NCI-H146 treated with DMSO at 0.1 percent for 48 hours (cell line): Measurements from ENCODE around the gene MTHFD1.
"Not testable (repeated sequence)": the region's sequence is repeated elsewhere in the genome, so short reads cannot be mapped to it uniquely, and the experiment has no call there.

ENCODE experiments used
- DNase-seq: peaks from one replicate; lab custom pipeline; 2025; ENCODE audit not compliant: unreplicated experiment; lab: John Stamatoyannopoulos, UW

Gene MTHFD1

DNA sequence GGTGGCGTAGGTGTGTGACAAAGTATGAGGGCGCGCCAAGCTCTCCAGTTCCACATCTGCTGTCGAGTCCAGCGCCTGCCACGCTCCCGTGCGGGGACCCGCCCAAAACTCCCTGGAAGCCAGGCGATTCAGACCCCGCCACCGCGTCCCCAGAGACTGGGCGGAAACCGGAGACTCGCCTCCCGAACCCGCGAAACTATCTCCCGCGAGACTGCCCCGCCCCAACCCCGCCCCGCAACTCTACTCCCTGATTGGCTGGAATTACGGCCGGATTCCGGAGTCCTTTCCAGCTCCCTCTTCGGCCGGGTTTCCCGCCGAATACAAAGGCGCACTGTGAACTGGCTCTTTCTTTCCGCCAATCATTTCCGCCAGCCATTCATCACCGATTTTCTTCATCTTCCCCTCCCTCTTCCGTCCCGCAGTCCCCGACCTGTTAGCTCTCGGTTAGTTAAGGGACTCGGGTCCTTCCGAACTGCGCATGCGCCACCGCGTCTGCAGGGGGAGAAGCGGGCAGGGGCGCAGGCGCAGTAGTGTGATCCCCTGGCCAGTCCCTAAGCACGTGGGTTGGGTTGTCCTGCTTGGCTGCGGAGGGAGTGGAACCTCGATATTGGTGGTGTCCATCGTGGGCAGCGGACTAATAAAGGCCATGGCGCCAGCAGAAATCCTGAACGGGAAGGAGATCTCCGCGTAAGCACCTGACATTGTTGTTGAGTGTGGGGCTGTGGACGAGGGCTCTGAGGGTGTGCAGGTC is at the start of gene MTHFD1:
TSS of gene MTHFD1 (plus strand) at position 572 of the 751 bp plus-strand sequence. CDS start at position 647, 75 bp downstream.
- DNase-seq = peak; percentile 94

DNA sequence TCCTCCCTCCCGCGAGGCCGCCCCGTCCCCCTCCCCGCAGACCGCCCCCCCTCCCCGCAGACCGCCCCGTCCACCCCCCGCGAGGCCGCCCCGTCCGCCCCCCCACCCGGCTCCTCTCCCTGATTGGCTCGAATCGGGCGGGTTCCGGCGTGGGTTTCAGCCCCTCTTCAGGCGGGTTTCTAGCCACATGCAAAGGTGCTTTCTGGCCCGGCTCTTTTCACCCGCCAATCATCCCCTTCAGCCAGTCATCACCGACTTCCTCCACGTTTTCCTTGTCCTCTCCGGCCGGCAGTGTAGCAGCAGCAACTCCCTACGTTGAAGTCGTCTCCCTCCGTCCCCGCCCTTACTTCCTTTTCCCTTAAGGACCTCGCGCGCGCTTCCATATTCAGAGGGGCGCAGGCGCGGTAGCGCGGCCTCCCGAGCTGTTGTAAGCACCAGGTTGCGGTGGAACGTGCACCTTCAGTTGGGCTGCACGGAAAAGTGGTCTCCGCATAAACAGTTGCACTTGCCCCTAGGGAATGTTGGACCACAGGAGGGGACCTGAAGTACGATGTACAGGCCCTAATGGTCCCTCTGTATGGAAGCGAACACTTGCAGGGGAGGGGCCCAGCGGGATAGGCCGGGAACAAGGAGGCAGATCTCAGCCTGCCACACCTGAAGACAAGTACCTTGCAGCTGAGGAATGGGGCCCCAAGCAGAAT is 49.4 kb upstream of the MTHFD1 start:
- DNase-seq = peak; percentile 93

GRCh38 chr14:64340560-64341196 is 47.5 kb upstream of the MTHFD1 start:
- DNase-seq = no peak

DNA sequence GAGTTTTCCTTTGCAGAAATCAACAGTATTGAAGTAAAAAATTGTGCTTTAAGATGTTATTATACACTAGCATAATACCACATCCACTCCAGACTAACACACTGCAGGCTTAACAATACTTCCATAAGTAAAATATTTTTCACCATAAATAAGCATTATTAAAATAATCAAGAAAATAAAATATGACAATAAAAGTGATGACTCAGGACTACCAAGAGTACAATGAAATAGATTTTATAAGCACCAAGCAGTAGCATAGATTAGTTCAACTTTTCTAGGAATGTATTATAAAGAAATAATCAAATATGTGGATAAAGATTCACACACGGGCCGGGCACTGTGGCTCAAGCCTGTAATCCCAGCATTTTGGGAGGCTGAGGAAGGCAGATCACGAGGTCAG is 40.4 kb upstream of the MTHFD1 start:
- no peak for DNase-seq

DNA sequence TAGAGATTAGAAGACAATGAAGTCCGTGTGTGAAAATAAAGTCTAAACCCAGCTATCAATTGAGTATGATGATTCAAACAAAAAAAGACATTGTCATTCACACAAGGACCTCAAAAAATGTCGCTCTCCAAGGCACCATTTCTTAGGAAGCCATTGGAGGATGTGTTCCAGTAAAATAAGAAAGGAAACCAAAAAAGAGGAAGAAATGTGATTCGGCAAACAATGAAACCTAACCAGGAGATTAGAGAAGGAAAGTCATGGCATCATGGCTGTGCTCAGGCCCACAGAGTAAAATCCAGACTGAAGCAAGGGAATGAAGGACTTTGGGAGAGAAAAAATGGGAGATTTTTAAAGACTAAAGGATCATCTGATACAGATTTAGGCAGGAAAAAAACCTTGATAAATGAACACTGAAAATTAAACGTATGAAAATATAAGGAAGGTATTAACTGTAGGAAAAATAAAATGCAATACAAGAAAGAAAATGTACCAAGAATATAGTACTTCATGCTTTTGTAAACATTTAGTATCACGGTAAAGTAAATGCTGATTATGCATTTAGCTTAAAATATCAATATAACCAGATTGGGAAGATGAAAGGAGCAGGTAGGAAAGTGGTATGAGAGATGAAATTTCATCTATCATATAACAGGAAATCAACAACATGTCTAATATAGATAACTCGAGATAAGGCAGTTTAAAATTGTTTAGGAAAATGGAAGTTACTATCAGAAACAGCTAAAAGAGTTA is 38.2 kb upstream of the MTHFD1 start:
- DNase-seq = no peak

DNA sequence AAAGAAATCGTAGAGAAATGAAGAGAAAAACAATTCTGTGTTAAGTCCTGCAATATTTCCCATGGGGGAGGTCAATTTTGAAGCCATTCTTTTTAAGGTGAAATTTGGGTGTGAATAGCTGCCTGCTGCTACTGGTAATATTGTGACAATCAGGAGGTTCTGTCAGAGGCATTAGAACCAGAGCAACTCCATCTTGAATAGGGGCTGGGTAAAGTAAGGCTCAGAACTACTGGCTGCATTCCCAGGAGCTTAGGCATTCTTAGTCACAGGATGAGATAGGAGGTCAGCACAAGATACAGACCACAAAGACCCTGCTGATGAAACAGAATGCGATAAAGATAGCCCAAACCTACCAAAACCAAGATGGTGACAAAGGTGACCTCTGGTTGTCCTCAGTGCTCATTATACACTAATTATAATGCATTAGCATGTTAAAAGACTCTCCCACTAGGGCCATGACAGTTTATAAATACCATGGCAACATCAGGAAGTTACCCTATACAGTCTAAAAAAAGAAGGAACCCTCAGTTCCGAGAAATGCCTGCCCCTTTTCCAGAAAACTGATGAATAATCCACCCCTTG is 24.8 kb upstream of the MTHFD1 start:
- DNase-seq = no peak

GRCh38 chr14:64364907-64365306 is 23.2 kb upstream of the MTHFD1 start:
- DNase-seq = no peak

DNA sequence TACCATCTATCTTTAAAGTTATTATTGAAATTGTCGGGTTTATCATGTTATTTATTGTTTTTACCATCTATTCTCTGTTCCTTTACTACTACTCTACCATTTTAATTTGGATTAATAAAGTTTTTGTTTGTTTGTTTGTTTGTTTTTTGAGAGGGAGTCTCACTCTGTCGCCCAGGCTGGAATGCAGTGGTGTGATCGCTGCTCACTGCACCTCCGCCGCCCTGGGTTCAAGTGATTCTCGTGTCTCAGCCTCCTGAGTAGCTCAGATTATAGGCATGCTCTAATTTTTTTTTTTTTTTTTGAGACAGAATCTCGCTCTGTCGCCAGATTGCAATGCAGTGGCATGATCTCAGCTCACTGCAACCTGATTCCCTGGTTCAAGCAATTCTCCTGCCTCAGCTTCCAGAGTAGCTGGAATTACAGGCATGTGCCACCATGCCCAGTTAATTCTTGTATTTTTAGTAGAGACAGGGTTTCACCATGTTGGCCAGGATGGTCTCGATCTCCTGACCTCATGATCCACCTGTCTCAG is 22.7 kb upstream of the MTHFD1 start:
- DNase-seq = not testable (repeated sequence)

DNA sequence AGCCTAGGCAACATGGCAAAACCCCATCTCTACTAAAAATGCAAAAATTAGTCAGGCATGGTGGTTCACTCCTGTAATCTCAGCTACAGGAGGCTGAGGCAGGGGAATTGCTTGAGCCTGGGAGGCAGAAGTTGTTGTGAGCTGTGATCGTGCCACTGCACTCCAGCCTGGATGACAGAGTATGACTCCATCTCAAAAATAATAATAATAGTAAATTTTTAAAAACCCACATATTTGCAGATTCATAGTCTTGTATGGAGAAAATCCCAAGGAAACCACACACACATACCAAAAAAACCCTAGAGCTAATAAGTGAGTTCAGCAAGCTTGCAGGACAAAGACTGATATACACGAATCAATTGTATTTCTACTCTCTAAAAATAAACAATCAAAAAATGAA is 19.0 kb upstream of the MTHFD1 start:
- DNase-seq = no peak

DNA sequence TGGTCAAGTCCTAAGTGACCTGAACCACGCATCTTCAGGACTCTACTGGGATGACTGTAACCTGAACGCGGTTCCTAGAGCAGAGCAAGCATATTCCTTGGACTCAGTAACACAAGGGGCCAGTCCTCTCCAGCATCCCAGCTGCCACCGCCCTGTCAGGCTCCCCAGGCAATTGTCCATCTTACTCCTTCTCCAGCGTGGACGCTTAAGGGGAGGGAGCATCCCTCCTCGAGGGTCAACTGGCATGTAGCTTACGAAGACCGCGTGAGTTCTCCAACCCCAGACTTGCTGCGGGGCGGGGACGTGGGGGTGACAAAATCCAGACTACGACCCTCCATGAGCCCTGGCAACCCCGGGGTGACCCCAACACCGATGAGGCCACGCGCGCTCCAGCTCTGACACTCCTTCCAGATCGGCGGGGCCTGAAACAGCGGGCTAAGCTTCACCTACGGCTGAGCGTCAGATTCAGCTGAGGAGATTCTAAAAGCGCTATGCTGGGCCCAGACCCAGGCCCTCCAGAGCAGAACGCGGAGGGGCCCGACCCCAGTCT is 846 bp upstream of the MTHFD1 start:
- peak; percentile 14 for DNase-seq

DNA sequence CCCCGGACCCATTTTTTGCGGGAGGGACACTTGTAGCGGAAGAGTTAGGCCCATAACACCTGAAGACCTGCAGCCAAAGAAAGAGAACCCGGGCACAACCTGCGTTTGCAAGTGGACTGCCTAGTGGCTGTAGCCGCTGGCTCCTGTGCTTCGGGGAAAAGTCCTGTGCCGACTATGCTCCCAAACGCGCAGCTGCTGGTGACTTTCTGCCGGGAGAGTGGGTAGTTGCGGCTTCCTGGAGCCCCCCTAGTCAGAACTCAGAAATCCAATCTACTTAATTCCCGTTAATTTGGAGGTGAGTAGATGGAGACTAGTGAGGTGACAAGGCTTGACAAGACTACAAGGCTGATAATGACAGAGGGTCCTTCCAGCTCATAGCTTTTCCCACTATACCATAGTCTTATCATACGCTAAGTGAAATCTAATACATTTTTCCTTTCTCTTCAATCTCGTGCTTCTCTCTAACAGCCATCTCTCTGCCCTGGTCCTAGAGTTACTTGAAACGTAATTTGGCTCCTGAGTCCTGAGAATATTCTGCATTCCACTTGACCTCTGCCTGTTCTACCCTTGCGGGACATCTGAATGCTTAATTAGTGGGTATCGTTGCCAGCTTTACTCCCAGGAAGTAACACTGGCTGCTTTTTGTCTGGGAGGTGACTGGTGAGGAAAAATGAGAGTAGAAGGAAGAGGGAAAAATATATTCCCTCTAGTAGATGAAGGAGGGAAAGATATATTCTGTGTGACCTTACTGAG is 556 bp downstream of the MTHFD1 start:
- peak; percentile 18 for DNase-seq

- no peak for DNase-seq
These were observed 3.1 kb downstream of the MTHFD1 start for GRCh38 chr14:64391113-64391725.

DNA sequence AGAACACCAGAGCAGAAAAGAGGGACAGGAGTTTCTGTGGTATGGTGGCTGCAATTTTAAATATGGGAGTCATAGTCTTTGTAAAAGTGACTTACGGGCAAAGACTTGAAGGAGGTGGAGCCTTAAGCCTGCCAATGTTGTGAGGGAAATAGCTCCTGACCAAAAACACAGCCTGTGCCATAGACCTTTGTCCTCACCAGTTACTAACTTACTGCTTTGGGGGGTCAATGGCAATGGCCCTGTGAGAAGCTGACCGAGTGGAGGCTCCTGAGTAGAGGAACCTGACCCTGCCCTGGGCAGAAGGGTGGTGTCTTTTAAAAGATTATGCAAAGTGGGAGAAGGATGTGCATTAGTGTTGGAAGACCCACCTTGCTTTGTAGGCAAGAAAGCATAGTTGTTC is 3.8 kb downstream of the MTHFD1 start:
- DNase-seq = no peak

DNA sequence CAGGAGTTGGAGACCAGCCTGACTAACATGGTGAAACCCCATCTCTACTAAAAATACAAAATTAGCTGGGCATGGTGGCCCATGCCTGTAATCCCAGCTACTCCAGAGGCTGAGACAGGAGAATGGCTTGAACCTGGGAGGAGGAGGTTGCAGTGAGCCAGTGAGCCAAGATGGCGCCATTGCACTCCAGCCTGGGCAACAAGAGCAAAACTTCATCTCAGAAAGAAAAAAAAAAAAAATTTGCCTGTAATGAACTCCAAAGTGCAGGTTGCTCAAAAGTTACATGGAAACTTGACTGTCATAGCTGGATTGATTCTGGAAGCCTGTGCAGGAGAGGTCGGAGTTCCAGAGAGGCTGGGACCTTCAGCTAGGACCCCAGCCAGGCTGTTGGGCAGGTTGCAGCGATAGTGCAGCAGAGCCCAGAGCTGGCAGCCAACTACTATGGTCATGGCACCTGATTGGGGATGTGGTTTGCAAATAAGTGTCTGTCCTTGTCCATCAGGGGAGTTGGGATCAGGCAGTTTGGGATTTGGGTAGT is 5.1 kb downstream of the MTHFD1 start:
- not testable (repeated sequence) for DNase-seq

GRCh38 chr14:64394423-64394822 is 6.3 kb downstream of the MTHFD1 start:
- DNase-seq = no peak

DNA sequence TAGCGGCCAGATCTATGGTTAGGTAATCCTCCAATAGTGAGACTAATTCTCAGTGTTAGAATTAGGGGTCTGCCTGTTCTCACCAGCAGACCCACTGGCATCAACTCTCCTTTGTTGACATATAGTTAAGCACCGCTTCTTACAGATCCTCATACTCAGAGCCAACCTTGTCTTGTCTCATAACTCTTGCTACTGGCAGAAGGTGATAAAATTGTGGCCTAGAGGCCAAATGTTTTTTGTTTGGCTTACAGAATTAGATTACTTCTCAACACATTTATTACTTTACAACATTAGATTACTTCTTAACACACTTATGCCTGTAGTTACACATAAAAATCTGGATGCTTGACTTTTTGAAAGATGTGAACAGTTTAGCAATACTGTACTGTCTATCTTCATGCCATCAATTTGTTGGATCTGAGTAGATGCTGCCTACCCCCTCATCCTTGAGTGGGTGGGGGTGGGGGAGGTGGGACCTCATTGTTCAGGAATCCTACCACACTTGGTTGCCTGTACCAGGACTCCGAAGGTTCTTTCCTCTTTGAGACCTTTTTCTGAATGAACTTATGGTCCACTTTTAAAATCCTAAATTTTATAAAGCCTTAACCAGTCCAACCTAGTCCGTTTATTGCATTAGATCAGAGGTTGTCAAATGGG is 7.0 kb downstream of the MTHFD1 start:
- DNase-seq = no peak

GRCh38 chr14:64400829-64401459 is 12.8 kb downstream of the MTHFD1 start:
- no peak for DNase-seq

DNA sequence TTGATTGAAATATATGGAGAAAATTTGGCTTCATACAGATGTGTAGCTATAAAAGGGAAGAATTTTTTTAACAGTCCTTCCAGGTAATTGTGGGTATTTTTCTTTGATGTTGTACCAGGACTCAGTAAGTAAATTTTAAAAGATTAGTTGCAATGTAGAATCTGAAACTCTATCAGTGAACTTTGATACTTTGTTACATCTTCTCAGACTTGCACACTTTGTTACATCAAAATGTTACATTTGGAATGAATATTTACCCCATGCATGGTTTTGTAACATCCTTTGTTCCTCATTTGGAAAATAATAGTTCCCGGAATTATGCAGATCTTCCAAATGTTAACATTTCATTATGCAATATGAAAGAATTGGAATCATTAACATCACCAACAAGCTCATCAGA is 13.8 kb downstream of the MTHFD1 start:
- DNase-seq = no peak
